Effector memory CD8-positive, alpha-beta T cell (primary cell): Measurements from ENCODE around the gene HPDL.

Source experiments
- ATAC-seq: fragments of 150-1000 bp; cut with Tn5 transposase; replicated peaks from 2 replicates; pipeline ENCODE4 v1.10.0; 2021; ENCODE audit warnings: mild to moderate bottlenecking, moderate library complexity
- DNase-seq, 3 experiments: peaks; one replicate each; pipeline ENCODE4 v3.0.0; 2021
- H3K27ac Mint-ChIP-seq, 2 donors: one replicate each; pipeline ENCODE4 v1.8.0; 2022; ENCODE audit warnings: mild to moderate bottlenecking in 2 of 2, mixed read lengths in 2 of 2, moderate library complexity in 2 of 2
- H3K27me3 Mint-ChIP-seq, 2 donors: one replicate each; pipeline ENCODE4 v1.8.0; 2022; ENCODE audit warnings: mixed read lengths in 2 of 2
- H3K36me3 Mint-ChIP-seq: one replicate; pipeline ENCODE4 v1.8.0; 2022; ENCODE audit warnings: mild to moderate bottlenecking, moderate library complexity, mixed read lengths; ENCODE audit not compliant: insufficient read depth
- H3K4me1 Mint-ChIP-seq, 2 donors: one replicate each; pipeline ENCODE4 v1.8.0; 2022; ENCODE audit warnings: low read depth in 2 of 2, mixed read lengths in 2 of 2
- H3K4me3 Mint-ChIP-seq, 2 donors: one replicate each; pipeline ENCODE4 v1.8.0; 2022; ENCODE audit warnings: mild to moderate bottlenecking in 2 of 2, mixed read lengths in 2 of 2, moderate library complexity in 2 of 2
- H3K9me3 Mint-ChIP-seq, 2 donors: one replicate each; pipeline ENCODE4 v1.8.0; 2022; ENCODE audit warnings: mixed read lengths in 2 of 2

The HPDL gene

GRCh38 chr1:45304311-45305081 lies 22.2 kb upstream of the HPDL start:
- ATAC-seq (no peak), DNase-seq (no peak)
- no peaks in the 10 kb centered on the region for H3K9me3 Mint-ChIP-seq
- peak overlapping the region; percentile 90 to 91 for H3K4me3 Mint-ChIP-seq
- peaks cover 13 to 15% of the 10 kb centered on the region in 2 donors for H3K4me1 Mint-ChIP-seq
- peak overlapping the region; percentile 95 to 96 for H3K27ac Mint-ChIP-seq
- no peaks in the 10 kb centered on the region for H3K27me3 Mint-ChIP-seq
- H3K36me3 Mint-ChIP-seq: peaks cover 12% of the 10 kb centered on the region

- ATAC-seq (no peak), DNase-seq (no peak)
- Mint-ChIP-seq H3K9me3 (no peaks in the 10 kb centered on the region), H3K27ac (peak overlapping the region; percentile 95 to 96), H3K36me3 (peaks cover 12% of the 10 kb centered on the region), H3K4me3 (peak overlapping the region; percentile 90 to 91), H3K27me3 (no peaks in the 10 kb centered on the region), H3K4me1 (peaks cover 11 to 15% of the 10 kb centered on the region in 2 donors)
Measured at GRCh38 chr1:45305231-45305630, 21.5 kb upstream of the HPDL start.

DNA sequence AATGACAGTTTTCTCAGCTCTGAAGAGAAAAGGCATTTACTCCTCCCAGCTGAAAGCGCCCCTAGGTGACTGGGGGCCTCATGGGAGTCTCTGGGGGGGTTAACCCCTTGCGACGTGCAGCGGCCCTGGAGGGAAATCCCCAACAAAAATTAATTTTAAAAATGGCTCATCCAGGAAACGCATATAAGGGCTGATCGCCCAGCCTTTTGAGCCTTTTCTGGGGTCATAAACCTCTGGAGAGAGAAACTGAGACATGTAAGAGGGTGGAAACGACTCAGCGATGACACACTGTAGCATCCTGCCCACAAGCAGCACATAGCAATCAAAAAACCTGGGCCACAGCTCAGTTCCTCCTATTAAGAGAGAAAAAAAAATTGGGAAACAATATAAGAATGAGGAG lies 20.4 kb upstream of the HPDL start:
- ATAC-seq (no peak), DNase-seq (no peak)
- H3K36me3 Mint-ChIP-seq: peaks cover 12% of the 10 kb centered on the region
- no peaks in the 10 kb centered on the region for H3K9me3 Mint-ChIP-seq
- H3K27ac Mint-ChIP-seq: peak overlapping the region; percentile 68 to 95
- peak overlapping the region in 1 of 2 donors; percentile 24 for H3K4me3 Mint-ChIP-seq
- peaks cover 11 to 15% of the 10 kb centered on the region in 2 donors for H3K4me1 Mint-ChIP-seq
- H3K27me3 Mint-ChIP-seq: no peaks in the 10 kb centered on the region

GRCh38 chr1:45306905-45307304 lies 19.8 kb upstream of the HPDL start:
- H3K4me3 Mint-ChIP-seq: no peak overlapping the region
- no peaks in the 10 kb centered on the region for H3K9me3 Mint-ChIP-seq
- no peak overlapping the region for H3K27ac Mint-ChIP-seq

GRCh38 chr1:45314266-45314665 lies 12.4 kb upstream of the HPDL start:
- no peak for ATAC-seq
- H3K9me3 Mint-ChIP-seq: no peaks in the 10 kb centered on the region
- no peak overlapping the region for H3K27ac Mint-ChIP-seq

More at GRCh38 chr1:45306905-45307304, 19.8 kb upstream of the HPDL start:
- Mint-ChIP-seq H3K4me1 (peaks cover 11 to 15% of the 10 kb centered on the region in 2 donors), H3K36me3 (peaks cover 12% of the 10 kb centered on the region), H3K27me3 (no peaks in the 10 kb centered on the region)
- no peak for ATAC-seq
- DNase-seq: no peak

GRCh38 chr1:45317166-45317565 lies 9.5 kb upstream of the HPDL start:
- no peak for ATAC-seq
- H3K4me3 Mint-ChIP-seq: no peak overlapping the region
- H3K9me3 Mint-ChIP-seq: no peaks in the 10 kb centered on the region
- DNase-seq: no peak
- peaks cover 0 to 6% of the 10 kb centered on the region in 2 donors for H3K27me3 Mint-ChIP-seq
- H3K36me3 Mint-ChIP-seq: no peaks in the 10 kb centered on the region
- H3K4me1 Mint-ChIP-seq: no peaks in the 10 kb centered on the region
- H3K27ac Mint-ChIP-seq: no peak overlapping the region

More at GRCh38 chr1:45314266-45314665, 12.4 kb upstream of the HPDL start:
- Mint-ChIP-seq H3K27me3 (peaks cover 0 to 6% of the 10 kb centered on the region in 2 donors), H3K4me1 (no peaks in the 10 kb centered on the region), H3K4me3 (no peak overlapping the region), H3K36me3 (no peaks in the 10 kb centered on the region)
- DNase-seq: no peak

DNA sequence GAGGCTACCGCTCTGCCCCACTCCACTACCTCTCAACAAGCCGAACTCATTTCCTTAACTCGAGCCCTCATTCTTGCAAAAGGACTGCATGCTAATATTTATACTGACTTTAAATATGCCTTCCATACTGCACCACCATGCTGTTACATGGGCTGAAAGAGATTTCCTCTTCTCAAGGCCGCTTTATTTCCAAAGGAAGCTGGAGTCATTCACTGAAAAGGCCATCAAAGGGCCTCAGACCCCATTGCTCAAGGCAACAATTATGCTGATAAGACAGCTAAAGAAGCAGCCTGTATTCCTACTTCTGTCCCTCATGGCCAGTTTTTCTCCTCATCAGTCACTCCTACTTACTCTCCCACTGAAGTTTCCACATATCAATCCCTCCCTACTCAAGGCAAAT lies 6.9 kb upstream of the HPDL start:
- no peaks in the 10 kb centered on the region for H3K27me3 Mint-ChIP-seq
- no peak overlapping the region for H3K27ac Mint-ChIP-seq
- DNase-seq: no peak
- H3K4me1 Mint-ChIP-seq: no peaks in the 10 kb centered on the region
- H3K36me3 Mint-ChIP-seq: no peaks in the 10 kb centered on the region
- ATAC-seq: no peak
- no peak overlapping the region for H3K4me3 Mint-ChIP-seq
- H3K9me3 Mint-ChIP-seq: no peaks in the 10 kb centered on the region

GRCh38 chr1:45321444-45321843 lies 5.3 kb upstream of the HPDL start:
- H3K27ac Mint-ChIP-seq: no peak overlapping the region

GRCh38 chr1:45322486-45323040 lies 4.1 kb upstream of the HPDL start:
- DNase-seq (no peak), ATAC-seq (no peak)
- Mint-ChIP-seq H3K27me3 (no peaks in the 10 kb centered on the region), H3K9me3 (no peaks in the 10 kb centered on the region), H3K36me3 (peaks cover 3% of the 10 kb centered on the region), H3K27ac (no peak overlapping the region), H3K4me3 (no peak overlapping the region), H3K4me1 (peaks cover 0 to 2% of the 10 kb centered on the region in 2 donors)

More at GRCh38 chr1:45321444-45321843, 5.3 kb upstream of the HPDL start:
- Mint-ChIP-seq H3K4me3 (no peak overlapping the region), H3K9me3 (no peaks in the 10 kb centered on the region), H3K4me1 (no peaks in the 10 kb centered on the region), H3K36me3 (no peaks in the 10 kb centered on the region), H3K27me3 (no peaks in the 10 kb centered on the region)
- ATAC-seq (no peak), DNase-seq (no peak)

DNA sequence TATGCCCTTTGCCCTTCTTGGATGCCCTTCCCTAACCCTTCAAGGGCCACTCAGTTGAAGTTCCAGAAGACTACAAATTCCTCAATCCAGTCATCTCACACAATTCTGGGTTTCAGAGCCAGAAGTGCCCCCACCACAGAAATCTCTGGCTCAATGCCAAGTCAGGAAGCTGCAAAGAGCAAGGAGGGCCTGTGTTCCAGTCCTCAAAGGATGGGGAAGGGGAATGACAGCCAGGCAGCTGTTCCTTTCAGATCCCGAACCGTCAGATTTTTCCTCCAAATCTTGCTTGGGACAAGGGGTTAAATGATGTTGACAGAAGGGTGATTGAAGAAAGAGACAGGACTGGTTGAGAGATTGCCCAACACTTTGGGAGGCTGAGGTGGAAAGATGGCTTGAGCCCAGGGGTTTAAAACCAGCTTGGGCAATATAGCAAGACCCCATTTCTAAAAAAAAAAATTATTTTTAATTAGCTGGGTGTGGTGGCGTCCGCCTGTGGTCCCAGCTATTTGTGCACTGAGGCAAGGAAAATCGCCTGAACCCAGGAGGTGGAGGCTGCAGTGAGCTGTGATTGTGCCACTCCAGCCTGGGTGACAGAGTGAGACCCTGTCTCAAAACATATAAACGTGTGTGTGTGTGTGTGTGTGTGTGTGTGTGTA lies 716 bp upstream of the HPDL start:
- no peak for ATAC-seq
- Mint-ChIP-seq H3K4me1 (peaks cover 0 to 9% of the 10 kb centered on the region in 2 donors), H3K36me3 (peaks cover 10% of the 10 kb centered on the region), H3K4me3 (peak overlapping the region; percentile 77 to 81), H3K9me3 (no peaks in the 10 kb centered on the region), H3K27ac (peak overlapping the region in 1 of 2 donors; percentile 44), H3K27me3 (no peaks in the 10 kb centered on the region)
- DNase-seq: no peak

DNA sequence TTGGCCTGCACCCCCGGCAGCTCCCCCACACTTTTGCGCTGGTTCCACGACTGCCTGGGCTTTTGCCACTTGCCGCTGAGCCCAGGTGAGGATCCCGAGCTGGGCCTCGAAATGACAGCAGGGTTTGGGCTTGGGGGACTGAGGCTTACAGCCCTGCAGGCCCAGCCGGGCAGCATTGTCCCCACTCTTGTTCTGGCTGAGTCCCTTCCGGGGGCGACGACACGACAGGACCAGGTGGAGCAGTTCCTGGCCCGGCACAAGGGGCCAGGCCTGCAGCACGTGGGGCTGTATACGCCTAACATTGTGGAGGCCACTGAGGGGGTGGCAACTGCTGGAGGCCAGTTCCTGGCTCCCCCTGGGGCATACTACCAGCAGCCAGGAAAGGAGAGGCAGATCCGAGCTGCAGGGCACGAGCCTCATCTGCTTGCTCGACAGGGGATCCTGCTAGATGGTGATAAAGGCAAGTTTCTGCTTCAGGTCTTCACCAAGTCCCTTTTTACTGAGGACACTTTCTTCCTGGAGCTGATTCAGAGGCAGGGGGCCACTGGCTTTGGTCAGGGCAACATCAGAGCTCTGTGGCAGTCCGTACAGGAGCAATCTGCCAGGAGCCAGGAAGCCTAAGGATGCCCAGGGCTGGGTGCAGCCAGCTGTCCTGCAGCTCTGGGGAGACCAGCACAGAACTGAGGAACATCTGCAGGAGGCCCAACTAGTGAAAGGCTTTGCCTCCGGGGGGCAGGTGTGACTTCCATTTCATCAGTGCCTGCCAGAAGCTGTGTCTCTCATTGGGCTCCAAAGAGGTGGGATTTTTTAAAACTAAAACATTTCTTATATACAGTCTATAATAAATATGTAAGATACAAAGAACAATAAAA lies 1.2 kb downstream of the HPDL start:
- Mint-ChIP-seq H3K36me3 (peaks cover 10% of the 10 kb centered on the region), H3K4me1 (peaks cover 0 to 9% of the 10 kb centered on the region in 2 donors), H3K4me3 (peak overlapping the region; percentile 77 to 81), H3K9me3 (no peaks in the 10 kb centered on the region), H3K27me3 (no peaks in the 10 kb centered on the region), H3K27ac (no peak overlapping the region)
- ATAC-seq: no peak
- no peak for DNase-seq

DNA sequence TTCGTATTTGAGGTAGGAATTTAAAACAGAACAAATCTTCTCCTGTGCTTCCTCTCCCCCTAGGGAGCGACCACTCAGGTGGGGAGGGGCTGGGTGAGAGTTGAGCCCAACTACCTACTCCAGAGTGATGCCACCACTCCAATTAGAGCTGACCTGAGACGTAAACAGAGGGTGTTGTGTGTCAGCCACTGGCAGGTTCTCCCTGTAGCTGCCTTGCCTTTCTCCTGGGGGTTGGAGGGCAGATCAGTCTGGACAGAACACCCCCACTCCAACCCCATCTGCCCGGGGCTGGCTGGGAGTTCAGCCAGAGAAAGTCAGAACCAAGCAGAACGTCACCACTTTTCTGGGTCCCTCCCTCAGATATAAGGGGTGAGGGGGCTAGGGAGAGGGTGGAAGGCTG lies 2.0 kb downstream of the HPDL start:
- Mint-ChIP-seq H3K36me3 (peaks cover 10% of the 10 kb centered on the region), H3K9me3 (no peaks in the 10 kb centered on the region), H3K27ac (no peak overlapping the region), H3K4me3 (peak overlapping the region in 1 of 2 donors; percentile 28), H3K4me1 (peaks cover 0 to 9% of the 10 kb centered on the region in 2 donors), H3K27me3 (no peaks in the 10 kb centered on the region)
- ATAC-seq (no peak), DNase-seq (no peak)

DNA sequence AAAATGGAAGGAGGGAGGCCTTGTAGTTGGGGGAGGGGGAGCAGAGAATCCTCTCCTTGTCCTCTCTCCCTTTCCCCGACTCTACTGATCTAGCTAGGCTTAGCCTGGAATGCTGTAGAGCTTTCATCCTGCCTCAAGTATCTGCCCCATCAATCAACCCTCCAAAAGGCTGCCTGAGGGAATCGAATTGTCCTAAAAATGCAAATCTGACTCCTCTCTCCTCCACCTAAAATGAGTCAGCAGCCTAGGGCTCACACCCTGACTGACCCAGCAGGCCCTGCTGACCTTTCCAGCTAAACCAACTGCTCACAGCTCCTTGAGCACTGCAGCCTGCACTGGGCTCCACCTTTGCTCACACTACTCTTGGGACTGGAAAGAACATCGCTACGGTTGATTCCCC lies 2.8 kb downstream of the HPDL start:
- Mint-ChIP-seq H3K4me1 (peaks cover 4 to 14% of the 10 kb centered on the region in 2 donors), H3K9me3 (no peaks in the 10 kb centered on the region), H3K36me3 (peaks cover 13% of the 10 kb centered on the region), H3K27me3 (no peaks in the 10 kb centered on the region), H3K27ac (no peak overlapping the region), H3K4me3 (no peak overlapping the region)
- no peak for DNase-seq
- ATAC-seq: no peak
